Activated T-cell treated with anti-CD3 and anti-CD28 coated beads, Interleukin-2, amount 50 U/mL, for 48 hours (primary cell): ENCODE data around the gene C2orf42.
A peak's percentile ranks its signal among the peaks of the same experiment; 100 is the strongest.
"Not testable (repeated sequence)": the region's sequence is repeated elsewhere in the genome, so short reads cannot be mapped to it uniquely, and the experiment has no call there.

Experiments
- DNase-seq, 2 experiments: peaks; one replicate each; pipeline ENCODE4 v3.0.0-alpha.2; 2020

The C2orf42 gene

DNA sequence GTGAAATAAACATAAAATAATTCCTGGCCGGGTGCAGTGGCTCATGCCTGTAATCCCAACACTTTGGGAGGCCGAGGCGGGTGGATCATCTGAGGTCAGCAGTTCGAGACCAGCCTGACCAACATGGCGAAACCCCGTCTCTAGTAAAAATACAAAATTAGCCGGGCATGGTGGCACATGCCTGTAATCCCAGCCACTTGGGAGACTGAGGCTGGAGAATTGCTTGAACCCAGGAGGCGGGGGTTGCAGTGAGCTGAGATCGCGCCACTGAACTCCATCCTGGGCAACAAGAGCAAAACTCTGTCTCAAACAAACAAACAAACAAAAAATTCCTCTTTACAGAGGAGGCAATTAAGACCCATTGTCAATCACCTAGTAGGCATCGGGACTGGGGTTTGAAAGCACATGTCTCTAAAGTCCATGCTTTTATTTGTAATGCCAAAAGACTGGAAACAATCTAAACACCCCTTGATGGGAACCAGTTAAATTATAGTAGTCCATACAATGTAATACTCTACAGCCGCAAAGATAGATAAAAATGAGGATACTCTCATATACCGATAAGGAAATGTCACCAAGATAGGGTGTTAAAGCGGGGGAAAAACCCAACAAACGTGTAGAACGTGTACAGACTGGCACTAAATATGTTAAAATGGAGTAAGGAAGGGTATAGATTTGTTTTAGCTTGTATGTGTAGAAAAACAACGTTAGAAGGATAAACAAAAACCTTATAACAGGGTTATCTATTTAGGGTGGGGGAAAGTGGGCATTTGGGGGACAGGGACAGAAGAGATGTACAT is 59.3 kb downstream of the C2orf42 start:
- DNase-seq = not testable (repeated sequence)

- DNase-seq = no peak
Observed at GRCh38 chr2:70128005-70128404, 62.8 kb downstream of the C2orf42 start.

GRCh38 chr2:70126413-70126812 is 64.4 kb downstream of the C2orf42 start:
- no peak for DNase-seq

DNA sequence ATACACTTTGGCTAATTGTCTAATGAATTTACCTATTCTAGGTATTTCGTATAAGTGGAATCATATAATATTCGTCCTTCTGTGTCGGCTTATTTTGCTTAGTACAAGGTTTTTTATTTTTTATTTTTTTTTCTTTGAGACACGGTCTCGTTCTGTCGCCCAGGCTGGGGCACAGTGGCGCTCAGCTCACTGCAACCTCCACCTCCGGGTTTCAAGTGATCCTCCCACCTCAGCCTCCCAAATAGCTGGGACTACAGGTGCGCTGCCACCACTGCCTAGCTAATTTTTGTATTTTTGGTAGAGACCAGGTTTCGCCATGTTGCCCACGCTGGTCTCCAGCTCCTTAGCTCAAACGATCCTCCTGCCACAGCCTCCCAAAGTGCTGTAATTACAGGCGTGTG is 65.3 kb downstream of the C2orf42 start:
- DNase-seq = peak in 1 of 2 experiments; percentile 45

DNA sequence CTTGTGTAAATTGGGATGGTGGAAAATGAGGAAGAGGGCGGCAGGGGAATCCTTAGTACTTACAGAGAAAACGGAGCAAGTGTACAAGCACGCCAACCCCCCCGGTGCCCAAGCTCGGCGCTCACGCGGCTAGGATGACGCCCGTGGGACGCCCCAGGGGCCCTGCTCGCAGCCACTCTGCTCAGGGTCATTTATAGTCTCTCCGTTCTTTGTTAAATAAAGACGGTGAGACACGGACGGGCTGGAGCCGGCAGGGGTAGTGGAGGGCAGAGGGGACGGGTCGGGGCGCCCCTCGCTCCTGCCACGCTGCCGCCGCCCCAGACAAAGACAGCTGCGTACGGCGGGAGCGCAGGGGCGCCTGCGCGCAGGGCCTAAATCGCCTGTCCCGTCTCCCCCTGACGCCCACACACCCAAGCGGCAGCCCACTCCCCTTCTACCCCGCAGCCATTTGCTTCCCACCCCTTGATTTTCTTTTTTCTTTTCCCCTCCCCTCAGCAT is 65.8 kb downstream of the C2orf42 start:
- DNase-seq = peak; percentile 76 to 80

DNA sequence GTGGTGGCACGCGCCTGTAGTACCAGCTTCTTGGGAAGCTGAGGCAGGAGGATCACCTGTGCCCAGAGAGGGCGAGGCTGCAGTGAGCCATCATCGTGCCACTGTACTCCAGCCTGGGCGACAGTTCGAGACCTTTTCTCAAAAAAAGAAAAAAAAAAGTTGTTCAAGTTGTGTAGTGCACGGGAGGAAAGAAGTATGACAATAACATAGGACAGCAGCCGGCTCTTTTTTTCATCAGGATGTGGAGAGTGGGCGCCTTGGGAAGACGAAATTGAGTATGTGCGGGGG is 67.0 kb downstream of the C2orf42 start:
- no peak for DNase-seq

- DNase-seq = no peak
Observed at GRCh38 chr2:70123051-70123828, 67.6 kb downstream of the C2orf42 start.

GRCh38 chr2:70122470-70122869 is 68.3 kb downstream of the C2orf42 start:
- DNase-seq = no peak

- no peak for DNase-seq
Observed at GRCh38 chr2:70121627-70122372, 69.0 kb downstream of the C2orf42 start.

DNA sequence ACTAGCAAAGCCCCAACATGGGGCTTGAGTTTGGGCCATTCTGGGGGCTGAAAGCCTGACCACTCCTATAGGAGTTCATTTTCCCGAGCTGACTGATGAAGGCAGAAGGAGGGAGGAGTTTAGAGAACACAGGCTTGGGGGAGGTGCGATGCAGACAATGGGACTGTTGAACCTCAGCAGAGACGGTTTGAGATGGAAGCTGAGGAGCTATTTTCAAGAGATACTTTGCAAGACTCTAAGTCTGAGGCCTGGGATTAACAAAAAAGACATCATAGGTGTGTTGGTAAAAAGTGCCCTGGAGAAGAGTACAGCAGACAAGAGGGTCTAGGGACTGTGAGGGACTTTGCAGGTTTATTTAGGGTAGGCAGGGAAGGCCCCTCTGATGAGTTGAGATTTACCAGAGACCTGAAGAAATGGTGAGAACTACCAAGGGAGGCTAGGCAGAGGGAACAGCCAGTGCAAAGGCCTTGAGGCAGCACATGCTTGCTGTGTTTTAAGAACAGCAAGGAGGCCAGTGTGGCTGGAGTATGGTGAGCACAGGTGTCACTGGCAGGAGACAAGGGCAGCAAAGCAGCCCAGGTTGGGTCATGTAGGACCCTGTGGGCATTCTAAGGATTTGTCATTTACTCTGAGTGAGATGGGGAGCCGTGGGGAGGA is 71.9 kb downstream of the C2orf42 start:
- no peak for DNase-seq

GRCh38 chr2:70116936-70117552 is 73.8 kb downstream of the C2orf42 start:
- no peak for DNase-seq

DNA sequence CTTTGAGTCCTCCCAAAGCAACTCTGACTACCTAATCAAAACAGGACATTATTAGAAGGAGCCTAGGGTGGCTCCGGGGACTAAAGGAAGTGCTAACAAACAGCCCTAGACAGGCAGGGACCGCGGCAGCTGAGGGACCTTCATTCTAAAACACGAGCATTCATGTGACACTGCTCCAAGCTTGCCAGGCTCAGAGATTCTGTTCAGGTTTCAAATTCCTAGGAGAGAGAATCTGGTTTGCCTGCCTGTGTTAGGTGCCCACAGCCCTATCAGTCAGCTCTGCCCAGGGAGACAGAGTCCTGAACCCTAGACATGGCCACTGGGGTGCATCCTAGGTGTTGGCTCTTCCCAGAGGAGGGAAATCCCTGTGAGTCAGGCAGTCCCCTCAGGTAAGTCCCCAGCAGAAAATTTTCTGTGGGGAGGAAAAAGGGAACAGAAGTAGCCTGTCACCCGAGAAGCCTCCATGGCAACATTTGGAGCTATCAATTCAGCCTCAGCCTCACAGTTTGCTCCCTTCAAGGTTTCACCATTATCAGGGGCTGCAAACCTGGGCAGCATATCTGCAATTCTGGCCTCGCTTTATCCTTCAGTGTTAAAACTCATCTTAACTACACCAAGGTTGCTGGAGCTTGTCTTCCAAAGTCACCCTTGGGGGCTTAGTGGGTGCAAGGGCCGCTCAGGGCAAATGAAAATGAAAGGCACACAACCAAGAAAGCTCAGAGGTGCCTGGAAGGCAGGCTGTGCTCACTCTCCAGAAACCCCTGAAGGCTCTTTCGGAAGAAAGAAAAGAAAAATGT is 75.0 kb downstream of the C2orf42 start:
- no peak for DNase-seq

GRCh38 chr2:70113359-70114070 is 77.3 kb downstream of the C2orf42 start:
- DNase-seq = no peak

DNA sequence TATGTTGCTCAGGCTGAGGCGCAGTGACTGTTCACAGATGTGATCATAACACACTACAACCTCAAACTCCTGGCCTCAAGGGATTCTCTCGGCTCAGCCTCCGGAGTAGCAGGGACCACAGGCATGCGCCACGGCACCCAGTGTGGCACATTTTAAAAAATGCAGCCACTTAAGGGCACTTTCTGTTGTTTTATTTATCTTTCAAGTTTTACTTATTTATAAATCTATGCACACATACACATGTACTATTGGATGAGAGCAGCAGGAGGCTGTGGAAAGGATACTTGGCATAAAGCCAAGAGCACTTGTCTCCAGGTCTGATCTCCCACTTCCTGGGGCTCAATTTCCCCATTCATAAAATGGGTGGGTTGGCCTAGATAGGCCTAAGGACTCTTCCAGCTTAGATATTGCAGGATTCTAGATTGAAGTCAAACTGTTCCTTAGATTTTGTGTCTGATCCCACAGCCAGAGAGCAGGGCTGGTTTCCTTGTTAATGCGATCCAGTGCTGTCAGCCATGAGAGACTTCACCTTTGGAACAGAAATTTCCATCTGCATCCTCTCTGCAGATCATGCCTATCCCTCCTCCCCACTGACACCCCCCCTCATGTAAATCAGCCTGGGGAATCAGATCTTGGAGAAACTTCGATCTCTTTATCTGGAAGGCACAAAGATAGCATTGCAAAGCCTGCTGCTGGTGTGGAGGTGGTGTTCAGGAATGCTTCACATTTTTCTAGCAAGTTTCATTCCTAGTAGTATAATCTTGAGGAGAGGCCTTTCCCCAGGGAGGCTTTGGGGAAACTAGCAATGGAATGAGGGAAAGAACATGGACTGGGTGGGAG is 78.8 kb downstream of the C2orf42 start:
- DNase-seq = no peak

DNA sequence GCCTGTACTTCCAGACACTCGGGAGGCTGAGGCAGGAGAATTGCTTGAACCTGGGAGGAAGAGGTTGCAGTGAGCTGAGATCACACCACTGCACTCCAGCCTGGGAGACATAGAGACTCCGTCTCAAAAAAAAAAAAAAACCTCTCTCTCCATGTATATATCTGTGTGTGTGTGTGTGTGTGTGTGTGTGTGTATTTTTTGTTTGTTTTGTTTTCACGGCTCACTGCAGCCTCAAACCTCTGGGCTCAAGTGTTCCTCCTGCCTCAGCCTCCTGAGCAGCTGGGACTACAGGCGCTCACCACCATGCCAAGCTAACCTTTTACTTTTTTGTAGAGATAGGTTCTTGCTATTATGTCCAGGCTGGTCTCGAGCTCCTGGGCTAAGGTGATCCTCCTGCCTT is 80.4 kb downstream of the C2orf42 start:
- not testable (repeated sequence) for DNase-seq

GRCh38 chr2:70106138-70106537 is 84.7 kb downstream of the C2orf42 start:
- not testable (repeated sequence) for DNase-seq

DNA sequence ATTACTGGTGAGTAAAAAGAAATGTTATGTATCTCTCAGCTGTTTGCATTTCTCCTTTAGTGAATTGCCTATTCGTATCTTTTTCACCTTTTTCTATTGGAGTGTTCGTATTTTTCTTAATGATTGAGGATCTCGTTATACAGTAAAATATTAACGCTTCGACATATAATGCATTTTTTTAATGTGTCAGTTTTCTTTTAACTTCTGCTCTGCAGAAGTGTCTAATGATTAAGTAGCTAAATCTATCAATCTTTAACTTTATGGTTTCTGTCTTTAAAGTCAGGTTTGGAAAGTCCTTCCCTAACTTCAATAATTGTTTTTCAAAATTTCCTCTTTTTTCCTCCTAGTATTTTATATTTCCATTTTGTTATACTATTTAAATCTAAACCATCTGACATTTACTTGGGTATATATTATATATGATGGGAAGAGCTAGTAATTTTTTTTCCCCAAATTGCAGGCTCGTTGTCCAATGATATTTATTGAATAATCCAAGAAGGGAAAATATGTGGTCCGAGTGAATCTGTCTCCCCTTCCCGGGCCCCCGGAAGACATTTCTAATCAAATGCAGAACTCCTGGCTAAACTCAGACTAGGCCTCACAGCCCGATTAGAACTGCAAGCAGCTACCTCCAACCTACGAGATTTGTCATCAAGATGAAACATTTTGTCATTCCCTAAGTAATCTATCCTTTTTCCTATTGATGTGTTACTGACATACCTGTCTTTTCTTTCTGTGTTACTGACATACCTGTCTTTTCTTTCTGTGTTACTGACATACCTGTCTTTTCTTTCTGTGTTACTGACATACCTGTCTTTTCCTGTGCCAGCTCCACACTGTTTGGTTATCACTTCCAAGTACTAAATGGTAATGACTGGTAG is 86.3 kb downstream of the C2orf42 start:
- peak in 1 of 2 experiments; percentile 61 for DNase-seq

GRCh38 chr2:70103531-70104061 is 87.2 kb downstream of the C2orf42 start:
- peak in 1 of 2 experiments; percentile 54 for DNase-seq
